Choroid plexus epithelial cell (primary cell): ENCODE data around the gene ITGB1.
A peak's percentile ranks its signal among the peaks of the same experiment; 100 is the strongest.

Source experiments
- DNase-seq: peaks from one replicate; pipeline ENCODE4 v3.0.0-alpha.2; 2010; ENCODE audit warnings: low read depth
- H3K4me3 ChIP-seq: 2 replicates; pipeline ENCODE4 v1.5.1; 2011; ENCODE audit warnings: low read depth, mild to moderate bottlenecking, control low read depth, low read length, moderate library complexity
- CTCF ChIP-seq: conservative IDR thresholded peaks from 2 replicates; pipeline ENCODE4 v1.5.1; 2011; ENCODE audit warnings: low read depth, mild to moderate bottlenecking, control low read depth, inconsistent platforms, low read length, moderate library complexity

ITGB1 gene

GRCh38 chr10:32954080-32954479 lies 4.0 kb downstream of the ITGB1 start:
- TF ChIP-seq CTCF = no peak
- peak overlapping the region; percentile 31 for H3K4me3 ChIP-seq
- no peak for DNase-seq

GRCh38 chr10:32953277-32953927 lies 4.6 kb downstream of the ITGB1 start:
- DNase-seq = no peak
- H3K4me3 ChIP-seq = peak overlapping the region; percentile 14
- TF ChIP-seq CTCF = no peak

- H3K4me3 ChIP-seq = no peak overlapping the region
- no peak for TF ChIP-seq CTCF
- no peak for DNase-seq
These were observed 5.3 kb downstream of the ITGB1 start for GRCh38 chr10:32952541-32953276.

GRCh38 chr10:32952094-32952493 lies 5.9 kb downstream of the ITGB1 start:
- TF ChIP-seq CTCF = no peak
- H3K4me3 ChIP-seq = no peak overlapping the region
- no peak for DNase-seq

- peak overlapping the region; percentile 16 for H3K4me3 ChIP-seq
- no peak for TF ChIP-seq CTCF
- peak; percentile 48 for DNase-seq
These were observed 6.9 kb downstream of the ITGB1 start for GRCh38 chr10:32951111-32951510.

GRCh38 chr10:32950591-32951108 lies 7.4 kb downstream of the ITGB1 start:
- no peak for TF ChIP-seq CTCF
- H3K4me3 ChIP-seq = peak overlapping the region; percentile 17
- no peak for DNase-seq
